ENCODE measurements around the gene GPR146.

The GPR146 gene

GRCh38 chr7:1012716-1013095 is 31.6 kb upstream of the GPR146 start:
- in situ Hi-C loops (cut with MboI; ENCODE audit: low pct_unique_long_range_greater_than_20kb, low sequenced_read_pairs, unreplicated experiment) = no loop called here
- TF ChIP-seq CTCF (IDR thresholded peaks at IDR 0.05; ENCODE audit: extremely low read depth, insufficient read depth, missing control alignments) = no peak
- DNase-seq (ENCODE audit: low spot score) = no peak

DNA sequence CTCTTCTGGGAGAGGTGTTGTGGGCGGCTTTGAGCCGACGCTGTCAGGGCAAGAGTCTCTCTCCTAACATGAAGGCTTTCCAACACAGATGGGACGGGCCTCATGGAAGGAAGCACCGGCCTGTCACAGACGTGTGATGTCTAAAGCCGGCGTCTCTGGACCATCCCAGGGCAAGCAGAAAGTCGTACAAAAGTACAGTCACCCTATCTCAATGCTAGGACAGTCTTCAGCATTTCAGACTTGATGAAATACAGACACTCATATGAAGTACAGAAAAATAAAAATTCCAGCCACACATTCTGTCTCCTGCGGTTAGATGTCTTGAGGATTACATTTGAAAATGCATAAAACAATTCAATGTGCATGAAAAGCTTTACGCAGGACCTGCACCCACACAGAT is 30.8 kb upstream of the GPR146 start:
- DNase-seq (ENCODE audit: low spot score) = no peak
- in situ Hi-C loops (cut with MboI; ENCODE audit: low pct_unique_long_range_greater_than_20kb, low sequenced_read_pairs, unreplicated experiment) = no loop called here
- TF ChIP-seq CTCF (IDR thresholded peaks at IDR 0.05; ENCODE audit: extremely low read depth, insufficient read depth, missing control alignments) = no peak

DNA sequence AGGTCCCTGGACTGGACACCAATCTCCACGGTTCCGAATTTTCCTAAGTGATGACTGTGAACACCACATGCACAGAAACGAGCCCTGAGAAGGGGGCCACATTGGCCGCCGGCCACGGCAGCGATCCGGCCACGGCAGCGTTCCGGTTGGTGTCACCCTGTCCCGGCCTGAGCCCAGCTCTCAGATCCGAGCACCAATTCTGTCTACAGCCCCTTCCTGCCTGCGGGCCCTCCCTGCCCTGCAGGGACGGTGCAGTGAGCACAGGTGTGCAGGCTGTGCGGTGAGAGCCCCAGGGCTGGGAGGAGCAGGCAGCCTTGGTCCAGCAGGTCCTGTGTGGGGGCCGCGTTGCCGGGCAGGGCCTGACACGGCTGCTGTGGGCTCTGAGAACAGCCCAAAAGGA is 29.7 kb upstream of the GPR146 start:
- DNase-seq (ENCODE audit: low spot score) = no peak
- in situ Hi-C loops (cut with MboI; ENCODE audit: low pct_unique_long_range_greater_than_20kb, low sequenced_read_pairs, unreplicated experiment) = no loop called here
- TF ChIP-seq CTCF (IDR thresholded peaks at IDR 0.05; ENCODE audit: extremely low read depth, insufficient read depth, missing control alignments) = no peak

DNA sequence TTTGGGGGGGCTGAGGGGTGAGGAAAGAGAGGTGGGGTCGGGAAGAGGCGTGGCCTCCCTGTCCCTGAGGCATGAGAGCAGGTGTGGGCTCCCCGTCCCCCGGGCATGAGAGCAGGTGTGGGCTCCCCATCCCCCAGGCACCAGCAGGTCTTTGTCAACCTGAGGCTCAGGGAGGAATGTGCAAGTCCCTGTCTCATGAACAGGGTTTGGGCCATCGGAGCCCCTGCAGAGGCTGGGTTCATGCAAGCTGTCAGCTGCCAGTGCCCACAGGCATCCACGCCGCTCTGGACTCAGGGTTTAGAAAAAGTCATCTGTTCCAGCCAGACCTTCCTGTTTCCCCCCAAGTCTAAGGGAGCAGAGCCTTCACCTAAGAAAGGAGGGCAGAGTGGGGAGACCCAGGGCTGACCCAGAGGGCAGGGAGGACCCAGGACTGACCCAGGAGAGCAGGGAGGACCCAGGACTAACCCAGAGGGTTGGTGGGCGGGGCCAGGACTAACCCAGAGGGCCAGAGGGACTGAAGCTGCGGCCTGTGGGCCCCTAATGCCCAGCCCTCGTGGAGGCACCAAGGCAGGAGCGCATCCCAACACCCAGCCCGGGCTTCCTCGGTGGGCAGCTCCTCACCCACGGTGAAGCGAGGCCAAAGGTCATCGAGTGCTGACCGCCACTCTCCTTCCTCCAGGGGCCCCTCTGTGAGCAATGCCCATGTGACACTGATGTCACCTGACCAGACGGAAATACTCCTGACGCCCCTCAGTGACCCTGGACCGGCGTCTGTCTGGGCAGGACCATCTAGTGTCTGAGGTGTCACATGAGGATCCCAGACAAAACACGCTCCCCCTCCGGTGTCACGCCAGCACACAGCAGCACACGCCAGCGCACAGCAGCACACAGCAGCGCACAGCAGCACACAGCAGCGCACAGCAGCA is 28.9 kb upstream of the GPR146 start:
- in situ Hi-C loops (cut with MboI; ENCODE audit: low pct_unique_long_range_greater_than_20kb, low sequenced_read_pairs, unreplicated experiment) = no loop called here
- TF ChIP-seq CTCF (IDR thresholded peaks at IDR 0.05; ENCODE audit: extremely low read depth, insufficient read depth, missing control alignments) = no peak
- no peak for DNase-seq (ENCODE audit: low spot score)

GRCh38 chr7:1016577-1017531 is 27.5 kb upstream of the GPR146 start:
- in situ Hi-C loops (cut with MboI; ENCODE audit: low pct_unique_long_range_greater_than_20kb, low sequenced_read_pairs, unreplicated experiment) = no loop called here
- DNase-seq (ENCODE audit: low spot score) = no peak
- TF ChIP-seq CTCF (IDR thresholded peaks at IDR 0.05; ENCODE audit: extremely low read depth, insufficient read depth, missing control alignments) = no peak

GRCh38 chr7:1017586-1018333 is 26.6 kb upstream of the GPR146 start:
- in situ Hi-C loops (cut with MboI; ENCODE audit: low pct_unique_long_range_greater_than_20kb, low sequenced_read_pairs, unreplicated experiment) = no loop called here
- DNase-seq (ENCODE audit: low spot score) = no peak
- no peak for TF ChIP-seq CTCF (IDR thresholded peaks at IDR 0.05; ENCODE audit: extremely low read depth, insufficient read depth, missing control alignments)

Measured in GM13977 (cell line).